ENCODE measurements around the gene TPST1. TPM values are rescaled to one million over a fixed set of nuclear protein-coding genes. Genes with fewer than 3 reads are reported as not detected.

TPST1 gene
- polyA plus RNA-seq, 1 donor (not counting 4 experiments of a cell fraction or from before 2014, with no cell fraction given) = 48.5 TPM

DNA sequence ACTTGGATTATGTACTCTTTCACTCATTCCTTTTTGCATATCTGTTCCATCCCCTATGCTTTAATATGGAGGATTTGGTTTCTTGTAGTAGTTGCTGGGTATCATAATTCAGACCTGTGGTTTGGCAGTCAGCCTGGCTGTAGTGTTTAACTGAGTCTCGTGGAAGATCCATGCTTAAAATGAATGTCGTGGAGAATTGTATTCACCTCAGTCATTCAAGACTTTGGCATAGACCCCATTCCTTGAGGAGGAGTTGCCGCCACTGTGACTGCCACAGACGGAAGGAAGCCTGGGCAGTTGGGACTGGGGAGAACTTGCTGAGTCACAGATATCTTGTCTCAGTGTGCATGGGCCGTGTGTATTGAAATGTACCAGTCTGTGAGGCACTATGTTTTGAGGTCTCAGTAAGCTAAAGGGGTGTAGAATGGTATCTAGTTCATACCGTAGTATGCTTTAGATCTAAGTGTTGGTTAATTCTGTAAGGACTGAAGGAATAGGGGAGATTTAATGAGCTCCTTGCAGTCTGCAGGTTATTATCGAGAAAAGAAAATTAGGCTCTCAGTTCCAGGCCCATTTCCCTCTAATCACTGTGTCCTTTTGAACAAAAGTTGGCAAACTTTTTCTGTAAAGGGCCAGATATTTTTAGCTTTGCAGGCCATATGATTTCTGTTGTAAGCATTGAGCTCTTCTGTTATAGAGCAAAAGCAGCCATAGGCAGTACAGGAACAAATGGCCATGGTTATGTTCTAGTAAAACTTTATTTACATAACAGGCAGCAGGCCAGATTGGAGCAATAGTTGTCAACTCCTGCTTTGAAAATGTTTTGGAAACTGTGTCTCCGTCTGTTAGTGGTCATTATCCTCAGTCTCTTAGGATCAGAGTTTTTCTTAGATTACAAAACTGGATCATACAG is 76.8 kb downstream of the TPST1 start:
- peak overlapping the region; percentile 88 for H3K27ac ChIP-seq (ENCODE audit: control insufficient read depth, insufficient read depth, low read length)
- peak overlapping the region; percentile 40 for H3K4me2 ChIP-seq (ENCODE audit: control insufficient read depth, extremely low read depth, insufficient read depth, low read depth, low read length)
- H3K79me2 ChIP-seq (ENCODE audit: control insufficient read depth, insufficient read depth, low read length) = peaks cover 31% of the 10 kb centered on the region
- peak overlapping the region; percentile 21 for H2AFZ ChIP-seq (ENCODE audit: control insufficient read depth, low read length)
- DNase-seq (ENCODE audit: low read depth, low spot score) (peak; percentile 44), FAIRE-seq (peak; percentile 95)
- H3K9me3 ChIP-seq (ENCODE audit: control insufficient read depth, low read depth, low read length) = no peaks in the 10 kb centered on the region
- dilution Hi-C loops (cut with MboI; ENCODE audit: extremely low pct_ligation_motif_present, low sequenced_read_pairs) = no loop called here
- no peaks in the 10 kb centered on the region for H3K27me3 ChIP-seq (ENCODE audit: control insufficient read depth, extremely low read depth, insufficient read depth, low read length)
- no peaks in the 10 kb centered on the region for H4K20me1 ChIP-seq (ENCODE audit: control insufficient read depth, extremely low read depth, insufficient read depth, low read length)
- no peaks in the 10 kb centered on the region for H3K36me3 ChIP-seq (ENCODE audit: control insufficient read depth in 2 of 2, extremely low read depth in 1 of 2, insufficient read depth in 2 of 2, low read length in 2 of 2)
- H3K9ac ChIP-seq (ENCODE audit: control insufficient read depth, extremely low read depth, insufficient read depth, low read length) = no peak overlapping the region
- TF ChIP-seq EZH2 (IDR thresholded peaks at IDR 0.05; ENCODE audit: low read length) = no peak
- TF ChIP-seq, protein P1, sequence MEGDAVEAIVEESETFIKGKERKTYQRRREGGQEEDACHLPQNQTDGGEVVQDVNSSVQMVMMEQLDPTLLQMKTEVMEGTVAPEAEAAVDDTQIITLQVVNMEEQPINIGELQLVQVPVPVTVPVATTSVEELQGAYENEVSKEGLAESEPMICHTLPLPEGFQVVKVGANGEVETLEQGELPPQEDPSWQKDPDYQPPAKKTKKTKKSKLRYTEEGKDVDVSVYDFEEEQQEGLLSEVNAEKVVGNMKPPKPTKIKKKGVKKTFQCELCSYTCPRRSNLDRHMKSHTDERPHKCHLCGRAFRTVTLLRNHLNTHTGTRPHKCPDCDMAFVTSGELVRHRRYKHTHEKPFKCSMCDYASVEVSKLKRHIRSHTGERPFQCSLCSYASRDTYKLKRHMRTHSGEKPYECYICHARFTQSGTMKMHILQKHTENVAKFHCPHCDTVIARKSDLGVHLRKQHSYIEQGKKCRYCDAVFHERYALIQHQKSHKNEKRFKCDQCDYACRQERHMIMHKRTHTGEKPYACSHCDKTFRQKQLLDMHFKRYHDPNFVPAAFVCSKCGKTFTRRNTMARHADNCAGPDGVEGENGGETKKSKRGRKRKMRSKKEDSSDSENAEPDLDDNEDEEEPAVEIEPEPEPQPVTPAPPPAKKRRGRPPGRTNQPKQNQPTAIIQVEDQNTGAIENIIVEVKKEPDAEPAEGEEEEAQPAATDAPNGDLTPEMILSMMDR (optimal IDR thresholded peaks at IDR 0.05 in 1 of 3, IDR thresholded peaks at IDR 0.05 in 1 of 3, conservative IDR thresholded peaks at IDR 0.05 in 1 of 3; ENCODE audit: extremely low read depth in 1 of 3, insufficient read depth in 2 of 3, low read length in 3 of 3) = no peak
- peak overlapping the region in 1 of 3 experiments; percentile 1 for H3K4me3 ChIP-seq (ENCODE audit: control insufficient read depth in 2 of 3, extremely low read depth in 1 of 3, insufficient read depth in 2 of 3, low read depth in 1 of 3, low read length in 3 of 3)
- no peaks in the 10 kb centered on the region for H3K9me1 ChIP-seq (ENCODE audit: control insufficient read depth, extremely low read depth, insufficient read depth, low read length)
- H3K4me1 ChIP-seq (ENCODE audit: control insufficient read depth, extremely low read depth, insufficient read depth, low read length) = peaks cover 37% of the 10 kb centered on the region

DNA sequence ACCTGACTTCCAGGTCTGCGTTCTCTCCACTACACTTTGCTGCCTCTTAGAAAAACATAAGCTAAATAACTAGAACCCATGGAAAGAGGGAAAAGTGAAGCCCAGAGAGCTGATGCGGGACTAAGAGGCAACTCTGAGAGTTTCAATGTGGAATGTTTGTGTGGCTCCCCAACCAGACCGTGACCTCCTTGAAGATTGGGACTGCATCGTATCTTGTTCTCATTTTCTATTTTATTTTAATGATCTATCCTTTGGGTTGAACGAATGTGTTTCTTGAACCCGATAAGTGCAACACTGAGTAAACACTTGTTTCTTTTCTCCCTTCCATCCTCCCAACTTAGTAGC is 77.4 kb downstream of the TPST1 start:
- Histone ChIP-seq H3K79me2 (ENCODE audit: control insufficient read depth, insufficient read depth, low read length) (peaks cover 31% of the 10 kb centered on the region), H2AFZ (ENCODE audit: control insufficient read depth, low read length) (no peak overlapping the region), H3K4me3 (ENCODE audit: control insufficient read depth in 2 of 3, extremely low read depth in 1 of 3, insufficient read depth in 2 of 3, low read depth in 1 of 3, low read length in 3 of 3) (no peak overlapping the region), H3K36me3 (ENCODE audit: control insufficient read depth in 2 of 2, extremely low read depth in 1 of 2, insufficient read depth in 2 of 2, low read length in 2 of 2) (no peaks in the 10 kb centered on the region), H3K4me2 (ENCODE audit: control insufficient read depth, extremely low read depth, insufficient read depth, low read depth, low read length) (no peak overlapping the region), H3K9ac (ENCODE audit: control insufficient read depth, extremely low read depth, insufficient read depth, low read length) (no peak overlapping the region), H3K9me1 (ENCODE audit: control insufficient read depth, extremely low read depth, insufficient read depth, low read length) (no peaks in the 10 kb centered on the region), H3K9me3 (ENCODE audit: control insufficient read depth, low read depth, low read length) (no peaks in the 10 kb centered on the region), H3K27me3 (ENCODE audit: control insufficient read depth, extremely low read depth, insufficient read depth, low read length) (no peaks in the 10 kb centered on the region), H4K20me1 (ENCODE audit: control insufficient read depth, extremely low read depth, insufficient read depth, low read length) (no peaks in the 10 kb centered on the region), H3K27ac (ENCODE audit: control insufficient read depth, insufficient read depth, low read length) (peak overlapping the region; percentile 88), H3K4me1 (ENCODE audit: control insufficient read depth, extremely low read depth, insufficient read depth, low read length) (peaks cover 31% of the 10 kb centered on the region)
- dilution Hi-C loops (cut with MboI; ENCODE audit: extremely low pct_ligation_motif_present, low sequenced_read_pairs) = no loop called here
- TF ChIP-seq, protein P1 (optimal IDR thresholded peaks at IDR 0.05 in 1 of 3, IDR thresholded peaks at IDR 0.05 in 1 of 3, conservative IDR thresholded peaks at IDR 0.05 in 1 of 3; ENCODE audit: extremely low read depth in 1 of 3, insufficient read depth in 2 of 3, low read length in 3 of 3) = no peak
- TF ChIP-seq EZH2 (IDR thresholded peaks at IDR 0.05; ENCODE audit: low read length) = no peak
- FAIRE-seq = no peak
- DNase-seq (ENCODE audit: low read depth, low spot score) = no peak

Data from keratinocyte (primary cell).